GM21423 (cell line): ENCODE data around the gene TMEM45B.

ENCODE experiments used
- ATAC-seq: cut with Tn5 transposase; IDR thresholded peaks from one replicate; pipeline ENCODE4 v1.9.1; 2021; ENCODE audit warnings: mild to moderate bottlenecking, moderate library complexity; ENCODE audit not compliant: unreplicated experiment

The TMEM45B gene

GRCh38 chr11:129896062-129896461, 80.4 kb downstream of the TMEM45B start:
- ATAC-seq = no peak

DNA sequence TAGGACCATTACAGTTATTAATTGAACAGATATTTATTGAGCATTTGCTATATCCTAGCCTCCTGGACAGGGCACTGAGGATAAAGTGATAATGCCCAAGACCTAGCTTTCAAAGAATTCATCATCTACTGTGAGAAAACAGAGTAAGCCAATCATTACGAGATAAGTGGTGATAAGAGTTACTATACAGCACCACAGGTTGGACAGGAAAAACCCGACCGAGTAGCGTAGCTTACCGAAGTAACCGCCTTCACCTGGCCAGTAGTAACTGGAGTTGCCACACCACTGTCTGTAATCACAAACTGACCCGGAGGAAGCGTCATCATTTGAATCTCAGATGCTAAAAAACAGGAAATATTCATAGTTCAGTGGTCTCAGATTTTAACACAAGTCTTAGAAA, 89.8 kb downstream of the TMEM45B start:
- ATAC-seq = no peak
